Esophagus squamous epithelium (tissue), 5 donors: ENCODE results near the gene SALL1. TPM values are rescaled to one million over a fixed set of nuclear protein-coding genes. Genes with fewer than 3 reads are reported as not detected.

Source experiments
- DNase-seq: peaks from one replicate; lab custom pipeline; 2025; lab: John Stamatoyannopoulos, UW
- H3K27ac ChIP-seq, 4 donors: fragments of 200-600 bp; sonication (generic); one replicate each; pipeline ENCODE4 v1.5.1; 2016 to 2019; ENCODE audit warnings: mild to moderate bottlenecking in 1 of 4
- H3K27me3 ChIP-seq, 4 donors: fragments of 200-600 bp; sonication (generic); 1 replicate in 3 of 4; 2 replicates in 1 of 4; pipeline versions ENCODE4 v1.5.1 to v1.6.0; 2017 to 2021; ENCODE audit warnings: antibody characterized with exemption in 1 of 4
- H3K36me3 ChIP-seq, 3 donors: fragments of 200-600 bp; sonication (generic); one replicate each; pipeline ENCODE4 v1.5.1; 2016 to 2019
- H3K4me1 ChIP-seq, 3 donors: fragments of 200-600 bp; sonication (generic); one replicate each; pipeline ENCODE4 v1.5.1; 2017 to 2019
- H3K4me3 ChIP-seq, 4 donors: fragments of 200-600 bp; sonication (generic); 1 replicate in 3 of 4; 2 replicates in 1 of 4; pipeline ENCODE4 v1.5.1; 2016 to 2019; ENCODE audit warnings: mild to moderate bottlenecking in 2 of 4, moderate library complexity in 1 of 4
- H3K9me3 ChIP-seq, 3 donors: fragments of 200-600 bp; sonication (generic); one replicate each; pipeline ENCODE4 v1.5.1; 2016 to 2019
- CTCF ChIP-seq, 6 experiments: fragments of 450-650 bp in 4 of 6; fragments of 200-600 bp in 2 of 6; sonication (generic) in 2 of 6; IDR thresholded peaks; one replicate each; pipeline ENCODE4 v1.5.1; 2016 to 2019; ENCODE audit warnings: antibody characterized with exemption in 6 of 6, mild to moderate bottlenecking in 4 of 6, moderate library complexity in 4 of 6
- POLR2A ChIP-seq, 4 donors: fragments of 450-650 bp; IDR thresholded peaks; one replicate each; pipeline ENCODE4 v1.6.1; 2017; ENCODE audit warnings: antibody characterized with exemption in 4 of 4, mild to moderate bottlenecking in 4 of 4, moderate library complexity in 3 of 4
- WGBS, 2 donors: methylation state at CpG; one replicate each; pipeline ENCODE4 v1.1.5; 2018; 5-methylcytosine and 5-hydroxymethylcytosine counted together
- intact Hi-C: fragments of 100-400 bp; cut with DNase I; formaldehyde crosslinking; loops from one replicate; pipeline ENCODE4 v1.15.0; 2022
- total RNA-seq, 4 donors: library from RNA; depleted of rRNA; stranded (reverse); fragments of >200 nt; gene quantifications; one replicate each; pipeline ENCODE4 v1.1.0, GENCODE V29; 2016
- donor health status: DM: yes; HTN: yes; CAD: no.

SALL1 gene
- total RNA-seq, 4 donors from 2014 or later = 0.04 to 0.95 TPM; not detected in 2

GRCh38 chr16:51184702-51185433, 33.8 kb upstream of the SALL1 start:
- WGBS, 2 donors = 24 to 34% methylated on average over 8 of the region's 8 CpGs

GRCh38 chr16:51181503-51181811, 30.4 kb upstream of the SALL1 start:
- TF ChIP-seq CTCF (IDR thresholded peaks at IDR 0.05) (no peak), POLR2A (IDR thresholded peaks at IDR 0.05) (no peak)
- Histone ChIP-seq H3K27ac (no peak overlapping the region), H3K9me3 (no peaks in the 10 kb centered on the region), H3K27me3 (peaks cover 0 to 10% (median 0%) of the 10 kb centered on the region in 4 donors), H3K36me3 (no peaks in the 10 kb centered on the region), H3K4me1 (no peaks in the 10 kb centered on the region), H3K4me3 (no peak overlapping the region)
- WGBS, 2 donors = 24 to 28% methylated on average over 4 of the region's 4 CpGs
- DNase-seq = no peak
- intact Hi-C loops = no loop called here

More at GRCh38 chr16:51184702-51185433, 33.8 kb upstream of the SALL1 start:
- intact Hi-C loops = no loop called here
- no peak for TF ChIP-seq CTCF (IDR thresholded peaks at IDR 0.05)
- no peak for TF ChIP-seq POLR2A (IDR thresholded peaks at IDR 0.05)
- no peak for DNase-seq
- Histone ChIP-seq H3K4me3 (no peak overlapping the region), H3K36me3 (no peaks in the 10 kb centered on the region), H3K27me3 (peaks cover 0 to 18% (median 0%) of the 10 kb centered on the region in 4 donors), H3K9me3 (no peaks in the 10 kb centered on the region), H3K27ac (no peak overlapping the region), H3K4me1 (no peaks in the 10 kb centered on the region)

DNA sequence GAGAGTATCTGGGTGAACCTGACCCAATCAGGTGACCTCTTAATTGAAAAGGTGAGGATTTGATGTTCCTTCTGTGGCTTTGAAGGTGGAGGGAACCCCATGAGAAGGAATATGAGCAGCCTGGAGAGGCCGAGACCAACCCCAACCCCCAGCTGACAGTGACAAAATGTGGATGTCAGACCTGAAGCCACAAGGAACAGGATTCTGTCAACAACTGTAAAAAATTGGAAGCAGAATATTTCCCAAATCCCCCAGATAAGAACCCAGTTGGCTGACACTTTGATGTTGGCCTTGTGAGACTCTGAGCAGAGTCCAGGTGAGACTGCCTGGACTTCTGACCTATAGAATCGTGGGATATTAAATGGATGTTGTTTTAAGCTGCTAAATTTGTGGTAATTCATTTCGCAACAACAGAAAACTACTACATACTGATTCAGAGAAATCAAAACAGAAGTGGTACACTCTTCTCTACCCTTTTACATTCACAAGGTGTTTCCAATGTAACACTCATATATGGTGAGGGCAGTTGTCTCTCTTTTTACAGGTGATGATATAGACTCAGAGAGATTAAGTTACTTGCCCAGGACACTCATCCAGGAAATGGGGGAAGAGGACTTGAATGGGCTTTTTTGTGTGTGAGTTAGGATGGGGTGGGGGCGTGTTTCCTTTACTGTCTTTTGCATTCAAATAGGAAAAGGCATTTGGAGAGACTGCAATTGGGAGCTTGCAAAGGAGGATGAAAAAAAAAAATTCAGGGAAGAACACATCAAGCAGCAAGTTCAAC, 29.8 kb upstream of the SALL1 start:
- Histone ChIP-seq H3K9me3 (no peaks in the 10 kb centered on the region), H3K27ac (no peak overlapping the region), H3K36me3 (no peaks in the 10 kb centered on the region), H3K4me1 (no peaks in the 10 kb centered on the region), H3K27me3 (peaks cover 0 to 10% (median 0%) of the 10 kb centered on the region in 4 donors), H3K4me3 (no peak overlapping the region)
- WGBS, 2 donors = 58 to 61% methylated on average over 4 of the region's 4 CpGs
- intact Hi-C loops = no loop called here
- no peak for DNase-seq
- TF ChIP-seq CTCF (IDR thresholded peaks at IDR 0.05) (no peak), POLR2A (IDR thresholded peaks at IDR 0.05) (no peak)

DNA sequence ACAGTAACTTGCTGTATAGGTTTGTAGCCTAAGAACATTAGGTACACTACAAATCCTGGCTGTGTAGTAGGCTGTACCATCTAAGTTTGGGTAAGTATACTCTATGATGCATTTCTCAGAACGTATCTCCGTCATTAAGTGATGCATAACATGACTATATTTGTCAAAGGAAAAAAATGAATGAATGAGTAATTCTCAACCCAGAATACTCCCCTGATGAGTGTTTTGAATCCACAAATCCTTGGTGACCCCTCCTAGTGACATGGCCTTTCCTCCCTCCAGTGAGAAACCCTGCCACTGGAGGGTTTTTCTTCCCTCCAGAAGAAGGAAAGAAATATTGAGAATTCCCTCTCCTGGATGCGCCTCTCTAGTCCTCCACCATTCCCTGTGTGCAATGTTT, 24.0 kb upstream of the SALL1 start:
- H3K27ac ChIP-seq = no peak overlapping the region
- H3K4me3 ChIP-seq = no peak overlapping the region
- 69 to 80% methylated on average over 3 of the region's 3 CpGs for WGBS, 2 donors
- TF ChIP-seq POLR2A (IDR thresholded peaks at IDR 0.05) = no peak
- no peak for TF ChIP-seq CTCF (IDR thresholded peaks at IDR 0.05)
- intact Hi-C loops = no loop called here
- no peaks in the 10 kb centered on the region for H3K9me3 ChIP-seq
- no peaks in the 10 kb centered on the region for H3K36me3 ChIP-seq
- DNase-seq = no peak
- H3K4me1 ChIP-seq = no peaks in the 10 kb centered on the region
- H3K27me3 ChIP-seq = peaks cover 0 to 12% (median 0%) of the 10 kb centered on the region in 4 donors

DNA sequence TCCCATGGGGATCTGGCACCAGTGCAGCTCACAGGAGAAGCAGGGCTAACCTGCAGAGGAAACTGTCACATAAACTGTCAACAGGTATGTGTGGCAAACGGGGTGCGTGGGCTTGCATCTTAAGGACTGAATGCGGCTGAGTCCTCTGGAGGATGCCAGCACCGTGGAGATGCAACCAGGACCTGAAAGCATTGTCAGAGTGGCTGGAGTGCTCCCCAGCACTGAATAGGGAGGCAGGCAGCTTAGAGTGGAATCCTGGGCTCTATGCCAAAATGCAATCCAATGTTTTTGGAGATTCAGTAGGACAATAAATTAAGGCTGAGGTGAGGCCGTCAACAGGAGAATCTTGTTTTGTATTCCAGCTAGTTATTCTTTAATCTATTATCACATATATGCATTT, 21.3 kb upstream of the SALL1 start:
- TF ChIP-seq POLR2A (IDR thresholded peaks at IDR 0.05) = no peak
- no peak for TF ChIP-seq CTCF (IDR thresholded peaks at IDR 0.05)
- 62 to 71% methylated on average over 5 of the region's 5 CpGs for WGBS, 2 donors
- Histone ChIP-seq H3K27ac (no peak overlapping the region), H3K4me3 (no peak overlapping the region), H3K9me3 (no peaks in the 10 kb centered on the region), H3K4me1 (no peaks in the 10 kb centered on the region), H3K36me3 (no peaks in the 10 kb centered on the region), H3K27me3 (peaks cover 0 to 12% (median 0%) of the 10 kb centered on the region in 4 donors)
- DNase-seq = no peak
- intact Hi-C loops = no loop called here
